ENCODE data around the gene KCNIP4. TPM values are rescaled to one million over a fixed set of nuclear protein-coding genes. Genes with fewer than 3 reads are reported as not detected.

The KCNIP4 gene
- total and polyA plus RNA-seq, 2 donors (not counting 3 experiments of a cell fraction or from before 2014, with no cell fraction given): not detected

DNA sequence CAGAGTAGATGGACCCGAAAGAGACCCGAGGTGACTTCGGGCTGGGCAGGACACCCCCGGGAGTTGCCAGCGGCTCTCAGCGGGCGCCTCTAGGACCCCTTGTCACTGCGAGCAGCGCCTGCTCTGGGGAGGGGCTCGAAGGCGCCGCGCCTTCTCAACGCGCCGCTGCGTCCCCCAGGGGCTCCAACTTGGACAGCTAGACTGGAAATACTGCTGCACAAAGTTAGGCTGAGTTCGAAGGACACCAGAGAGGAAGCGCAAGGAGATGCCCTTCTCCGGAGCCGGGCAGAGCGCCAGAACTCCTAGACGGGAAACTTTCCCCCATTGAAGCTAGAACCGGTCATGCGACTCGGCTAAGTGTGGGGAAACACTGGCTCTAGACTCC is 493 bp upstream of the KCNIP4 start:
- no peaks in the 10 kb centered on the region for H4K20me1 ChIP-seq (replicated peaks; ENCODE audit: control insufficient read depth, extremely low read depth, insufficient read depth, low read length)
- no peak for FAIRE-seq
- H3K79me2 ChIP-seq (ENCODE audit: control insufficient read depth, insufficient read depth, low read length): no peaks in the 10 kb centered on the region
- H3K27me3 ChIP-seq (ENCODE audit: control insufficient read depth in 2 of 2, insufficient read depth in 2 of 2, low read length in 2 of 2): peaks cover 8 to 19% of the 10 kb centered on the region in 2 experiments
- no TSS peak for BruUV-seq (replicated peaks)
- no peaks in the 10 kb centered on the region for H3K4me1 ChIP-seq (ENCODE audit: control insufficient read depth, extremely low read depth, insufficient read depth, low read length)
- no peak overlapping the region for H3K4me3 ChIP-seq (replicated peaks in 1 of 3; ENCODE audit: insufficient read depth in 1 of 3, low read depth in 1 of 3, low read length in 3 of 3)
- DNase-seq (ENCODE audit: low read depth, low spot score): no peak
- dilution Hi-C loops (cut with MboI; ENCODE audit: extremely low pct_ligation_motif_present, low sequenced_read_pairs) (no loop called here), intact Hi-C loops (cut with micrococcal nuclease) (loop anchor here (1.0 to 10.0 kb wide), 3 partner anchors 159 to 746 kb away; partner anchors contain the start of gene GBA3)
- ChIA-PET POLR2A (no interaction called here), CTCF (interaction anchor here (0.8 to 1.3 kb wide), 4 partner anchors 9 to 710 kb away, joined by 3 to 6 read pairs (median 4); no protein-coding TSS in a partner anchor)
- H3K9me1 ChIP-seq (replicated peaks; ENCODE audit: control insufficient read depth, extremely low read depth, insufficient read depth, low read length): no peaks in the 10 kb centered on the region
- H3K9me3 ChIP-seq (replicated peaks; ENCODE audit: control insufficient read depth, insufficient read depth, low read length): no peaks in the 10 kb centered on the region
- no peak overlapping the region for H3K27ac ChIP-seq (ENCODE audit: insufficient read depth, low read depth, low read length)
- no peaks in the 10 kb centered on the region for H3K36me3 ChIP-seq (ENCODE audit: control insufficient read depth in 2 of 2, extremely low read depth in 1 of 2, insufficient read depth in 2 of 2, low read length in 2 of 2)
- H3K4me2 ChIP-seq (ENCODE audit: insufficient read depth, low read length): no peak overlapping the region
- TF ChIP-seq, protein P1, sequence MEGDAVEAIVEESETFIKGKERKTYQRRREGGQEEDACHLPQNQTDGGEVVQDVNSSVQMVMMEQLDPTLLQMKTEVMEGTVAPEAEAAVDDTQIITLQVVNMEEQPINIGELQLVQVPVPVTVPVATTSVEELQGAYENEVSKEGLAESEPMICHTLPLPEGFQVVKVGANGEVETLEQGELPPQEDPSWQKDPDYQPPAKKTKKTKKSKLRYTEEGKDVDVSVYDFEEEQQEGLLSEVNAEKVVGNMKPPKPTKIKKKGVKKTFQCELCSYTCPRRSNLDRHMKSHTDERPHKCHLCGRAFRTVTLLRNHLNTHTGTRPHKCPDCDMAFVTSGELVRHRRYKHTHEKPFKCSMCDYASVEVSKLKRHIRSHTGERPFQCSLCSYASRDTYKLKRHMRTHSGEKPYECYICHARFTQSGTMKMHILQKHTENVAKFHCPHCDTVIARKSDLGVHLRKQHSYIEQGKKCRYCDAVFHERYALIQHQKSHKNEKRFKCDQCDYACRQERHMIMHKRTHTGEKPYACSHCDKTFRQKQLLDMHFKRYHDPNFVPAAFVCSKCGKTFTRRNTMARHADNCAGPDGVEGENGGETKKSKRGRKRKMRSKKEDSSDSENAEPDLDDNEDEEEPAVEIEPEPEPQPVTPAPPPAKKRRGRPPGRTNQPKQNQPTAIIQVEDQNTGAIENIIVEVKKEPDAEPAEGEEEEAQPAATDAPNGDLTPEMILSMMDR (IDR thresholded peaks at IDR 0.05; ENCODE audit: extremely low read depth in 1 of 2, insufficient read depth in 1 of 2, low read depth in 1 of 2, low read length in 2 of 2): no peak
- no peak for TF ChIP-seq EZH2 (IDR thresholded peaks at IDR 0.05; ENCODE audit: borderline replicate concordance, low read depth, low read length, severe bottlenecking)
- no peak for TF ChIP-seq MYC (IDR thresholded peaks at IDR 0.05; ENCODE audit: low read depth, low read length)
- TF ChIP-seq POLR2A (IDR thresholded peaks at IDR 0.05; ENCODE audit: low read depth, low read length): no peak
- no peak for TF ChIP-seq FOS (IDR thresholded peaks at IDR 0.05; ENCODE audit: borderline replicate concordance, insufficient read depth, low read length)
- H2AFZ ChIP-seq (ENCODE audit: low read depth, low read length): no peak overlapping the region
- H3K9ac ChIP-seq (replicated peaks; ENCODE audit: extremely low read depth, insufficient read depth, low read length): no peak overlapping the region

DNA sequence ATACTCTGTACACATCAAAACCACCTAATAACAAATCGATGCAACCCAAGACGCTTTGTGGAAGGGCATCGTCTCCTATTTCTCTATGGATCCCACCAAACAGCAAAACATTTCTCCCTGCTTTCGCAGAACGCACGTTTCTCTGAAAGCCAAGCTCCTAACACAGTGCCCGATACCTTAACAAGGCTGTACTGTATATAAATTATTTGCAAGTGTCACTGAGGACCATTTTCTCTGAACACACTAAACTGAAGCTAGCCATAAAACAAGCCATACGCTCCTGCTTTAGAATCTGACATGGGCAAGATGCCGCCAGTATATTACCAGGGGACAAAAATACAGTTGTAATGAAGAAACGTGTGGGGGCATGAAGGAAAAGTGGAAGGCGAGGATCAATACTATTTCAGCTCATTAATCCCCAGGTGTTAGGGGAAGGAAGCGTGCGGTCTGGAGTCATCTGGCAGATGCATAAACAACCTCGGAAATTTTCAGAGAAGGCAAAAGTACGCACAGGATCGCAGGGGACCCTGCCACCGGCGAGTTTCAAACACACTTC is 703 bp downstream of the KCNIP4 start:
- no peak for DNase-seq (ENCODE audit: low read depth, low spot score)
- FAIRE-seq: no peak
- peaks cover 8 to 19% of the 10 kb centered on the region in 2 experiments for H3K27me3 ChIP-seq (ENCODE audit: control insufficient read depth in 2 of 2, insufficient read depth in 2 of 2, low read length in 2 of 2)
- H3K4me3 ChIP-seq (replicated peaks in 1 of 3; ENCODE audit: insufficient read depth in 1 of 3, low read depth in 1 of 3, low read length in 3 of 3): no peak overlapping the region
- no peak overlapping the region for H2AFZ ChIP-seq (ENCODE audit: low read depth, low read length)
- intact Hi-C loops (cut with micrococcal nuclease): loop anchor here (5.0 to 10.0 kb wide), 2 partner anchors 439 to 747 kb away; partner anchors contain the start of gene GBA3
- H3K9me1 ChIP-seq (replicated peaks; ENCODE audit: control insufficient read depth, extremely low read depth, insufficient read depth, low read length): no peaks in the 10 kb centered on the region
- peak overlapping the region; percentile 55 for H3K4me2 ChIP-seq (ENCODE audit: insufficient read depth, low read length)
- no peaks in the 10 kb centered on the region for H3K79me2 ChIP-seq (ENCODE audit: control insufficient read depth, insufficient read depth, low read length)
- TF ChIP-seq JUN (IDR thresholded peaks at IDR 0.05; ENCODE audit: borderline replicate concordance, insufficient read depth, insufficient read length, low read depth) (no peak), POLR2AphosphoS5 (IDR thresholded peaks at IDR 0.05; ENCODE audit: insufficient read depth, low read depth, low read length) (no peak), MYC (IDR thresholded peaks at IDR 0.05; ENCODE audit: low read depth, low read length) (no peak), POLR2A (IDR thresholded peaks at IDR 0.05; ENCODE audit: low read depth, low read length) (no peak), GATA2 (IDR thresholded peaks at IDR 0.05; ENCODE audit: insufficient read depth, insufficient read length, low read depth, low read length) (no peak), FOS (IDR thresholded peaks at IDR 0.05; ENCODE audit: borderline replicate concordance, insufficient read depth, low read length) (no peak), EZH2 (IDR thresholded peaks at IDR 0.05; ENCODE audit: borderline replicate concordance, low read depth, low read length, severe bottlenecking) (no peak)
- TF ChIP-seq, protein P1 (IDR thresholded peaks at IDR 0.05; ENCODE audit: extremely low read depth in 1 of 2, insufficient read depth in 1 of 2, low read depth in 1 of 2, low read length in 2 of 2): no peak
- TF ChIP-seq, protein P2, sequence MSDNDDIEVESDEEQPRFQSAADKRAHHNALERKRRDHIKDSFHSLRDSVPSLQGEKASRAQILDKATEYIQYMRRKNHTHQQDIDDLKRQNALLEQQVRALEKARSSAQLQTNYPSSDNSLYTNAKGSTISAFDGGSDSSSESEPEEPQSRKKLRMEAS (IDR thresholded peaks at IDR 0.05; ENCODE audit: insufficient read depth, insufficient read length): no peak
- dilution Hi-C loops (cut with MboI; ENCODE audit: extremely low pct_ligation_motif_present, low sequenced_read_pairs): no loop called here
- CTCF ChIA-PET: interaction anchor here (0.6 to 1.3 kb wide), 6 partner anchors 8 to 711 kb away, joined by 3 to 6 read pairs (median 3); no protein-coding TSS in a partner anchor
- no peak overlapping the region for H3K9ac ChIP-seq (replicated peaks; ENCODE audit: extremely low read depth, insufficient read depth, low read length)
- no peaks in the 10 kb centered on the region for H3K36me3 ChIP-seq (ENCODE audit: control insufficient read depth in 2 of 2, extremely low read depth in 1 of 2, insufficient read depth in 2 of 2, low read length in 2 of 2)
- no TSS peak for BruUV-seq (replicated peaks)
- H3K4me1 ChIP-seq (ENCODE audit: control insufficient read depth, extremely low read depth, insufficient read depth, low read length): no peaks in the 10 kb centered on the region
- H4K20me1 ChIP-seq (replicated peaks; ENCODE audit: control insufficient read depth, extremely low read depth, insufficient read depth, low read length): no peaks in the 10 kb centered on the region
- H3K27ac ChIP-seq (ENCODE audit: insufficient read depth, low read depth, low read length): no peak overlapping the region
- POLR2A ChIA-PET: no interaction called here
- H3K9me3 ChIP-seq (replicated peaks; ENCODE audit: control insufficient read depth, insufficient read depth, low read length): no peaks in the 10 kb centered on the region

Measured in endothelial cell of umbilical vein (primary cell).